ENCODE results near the gene RUSF1. TPM values are rescaled to one million over a fixed set of nuclear protein-coding genes. Genes with fewer than 3 reads are reported as not detected.
"Not testable (repeated sequence)": the region's sequence is repeated elsewhere in the genome, so short reads cannot be mapped to it uniquely, and the experiment has no call there.

The RUSF1 gene
- 34.5 TPM for total RNA-seq

DNA sequence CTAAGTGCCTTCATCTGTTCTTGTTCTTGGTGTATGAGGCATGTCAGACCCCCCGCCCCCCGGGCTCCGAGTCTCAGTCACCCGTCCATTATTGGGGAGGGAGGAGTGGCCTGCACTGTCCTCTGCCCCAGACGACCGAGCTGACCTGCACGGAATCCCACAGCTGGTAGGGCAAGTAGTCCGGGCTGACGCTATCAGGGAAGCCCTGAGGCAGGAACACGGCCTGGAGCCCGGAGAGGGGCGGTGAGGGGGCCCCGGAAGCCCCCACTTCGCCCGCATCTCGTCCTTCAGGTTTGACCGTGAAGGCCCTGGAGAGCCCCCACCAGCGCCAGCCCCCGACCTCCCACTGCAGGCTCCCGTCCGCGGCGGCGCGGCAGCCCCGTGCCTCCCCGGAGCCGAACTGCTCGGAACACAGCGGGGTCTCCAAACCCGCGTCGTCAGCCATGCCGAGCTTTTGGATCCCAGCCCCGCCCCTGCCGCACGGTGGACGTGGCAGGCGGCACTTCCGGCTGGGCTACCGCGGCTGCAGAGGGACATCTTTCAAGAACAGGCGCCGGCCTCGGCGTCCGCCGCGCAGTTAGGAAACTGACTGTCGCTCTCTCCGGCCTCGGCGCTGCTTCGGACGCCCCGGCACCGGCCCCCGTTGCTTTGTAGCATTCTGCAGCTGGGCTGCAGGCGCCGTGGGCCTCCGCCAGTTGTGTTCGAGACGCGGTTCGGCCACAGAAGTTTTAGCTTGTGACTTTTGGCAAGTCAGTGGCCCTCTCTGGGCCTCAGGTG lies at the start of gene RUSF1:
Gene RUSF1 (minus strand): TSS at position 463 of the 777 bp plus-strand sequence. CDS start 18 bp downstream, at position 445.
- DNase-seq, result peak; percentile 86

DNA sequence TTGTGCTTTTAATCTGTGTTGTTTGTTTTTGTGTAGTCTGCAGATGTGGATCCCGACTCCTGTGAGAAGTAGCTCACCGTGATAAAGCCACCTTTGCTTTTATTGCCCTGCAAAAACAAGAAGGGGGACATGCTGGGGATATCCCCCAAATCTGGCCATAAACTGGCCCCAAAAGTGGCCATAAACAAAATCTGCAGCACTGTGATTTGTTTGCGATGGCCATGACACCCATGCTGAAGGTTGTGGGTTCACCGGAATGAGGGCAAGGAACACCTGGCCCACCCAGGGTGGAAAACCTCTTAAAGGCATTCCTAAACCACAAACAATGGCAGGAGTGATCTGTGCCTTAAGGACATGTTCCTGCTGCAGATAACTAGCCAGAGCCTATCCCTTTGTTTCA lies 34.6 kb upstream of the RUSF1 start:
- DNase-seq, result no peak

DNA sequence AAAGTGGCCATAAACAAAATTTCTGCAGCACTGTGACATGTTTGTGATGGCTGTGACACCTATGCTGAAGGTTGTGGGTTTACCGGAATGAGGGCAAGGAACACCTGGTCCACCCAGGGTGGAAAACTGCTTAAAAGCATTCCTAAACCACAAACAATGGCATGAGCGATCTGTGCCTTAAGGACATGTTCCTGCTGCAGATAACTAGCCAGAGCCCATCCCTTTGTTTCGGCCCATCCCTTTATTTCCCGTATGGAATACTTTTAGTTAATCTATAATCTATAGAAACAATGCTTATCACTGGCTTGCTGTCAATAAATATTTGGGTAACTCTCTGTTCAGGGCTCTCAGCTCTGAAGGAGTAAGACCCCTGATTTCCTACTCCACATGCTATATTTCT lies 31.6 kb upstream of the RUSF1 start:
- DNase-seq, result not testable (repeated sequence)

DNA sequence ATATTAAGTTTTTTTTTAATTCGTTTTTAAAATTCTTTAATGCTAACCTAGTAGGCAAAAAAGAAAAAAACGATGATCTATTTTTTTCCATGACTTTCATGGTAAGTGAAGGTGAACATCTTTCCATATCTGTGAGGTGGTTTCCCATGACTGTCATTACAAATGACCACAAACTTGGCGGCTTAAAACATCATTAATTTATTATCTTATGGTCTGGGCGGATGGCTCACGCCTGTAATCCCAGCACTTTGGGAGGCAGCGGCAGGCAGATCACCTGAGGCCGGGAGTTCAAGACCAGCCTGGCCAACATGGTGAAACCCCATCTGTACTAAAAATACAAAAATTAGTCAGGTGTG lies 30.0 kb upstream of the RUSF1 start:
- not testable (repeated sequence) for DNase-seq

DNA sequence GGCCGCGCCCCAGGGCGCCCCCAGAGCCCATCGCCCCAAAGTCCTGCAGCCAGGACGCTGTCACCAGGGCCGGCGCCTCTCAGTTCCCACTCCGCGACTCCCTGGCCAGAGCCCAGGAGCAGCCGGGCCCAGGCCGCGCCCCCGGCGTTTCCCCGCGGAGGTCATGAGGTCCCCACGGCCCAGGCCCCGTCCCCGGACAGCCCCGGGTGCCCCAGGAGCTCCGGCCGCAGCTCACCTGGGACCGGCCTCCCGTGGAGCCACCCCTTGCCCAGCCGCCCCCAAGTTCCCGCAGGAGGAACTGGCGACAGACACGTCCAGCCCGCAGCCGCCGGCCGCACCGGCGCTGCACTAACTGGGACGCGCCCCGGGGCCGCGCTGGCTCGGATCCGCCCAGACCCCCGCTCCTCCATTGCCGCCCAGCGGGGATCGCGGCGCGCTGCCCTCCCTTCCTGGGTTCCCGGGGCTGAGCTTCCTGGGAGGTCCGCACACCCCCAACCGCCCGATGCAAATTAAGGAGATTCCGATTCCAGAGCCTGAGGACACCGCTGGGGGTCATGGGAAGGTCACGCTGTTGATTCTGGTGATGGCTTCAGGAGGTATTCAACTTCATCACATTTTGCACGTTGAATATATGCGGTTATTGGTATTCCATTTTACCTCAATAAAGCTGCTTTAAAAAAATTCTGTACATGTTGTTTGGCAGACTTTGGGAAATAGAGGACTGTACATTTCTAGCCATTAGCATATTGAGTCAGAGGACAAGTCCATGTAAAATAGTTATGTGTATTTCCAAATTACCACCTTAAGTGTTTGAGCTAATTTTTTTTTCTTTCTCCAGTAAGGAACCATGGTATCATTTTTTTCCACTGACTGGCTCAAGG lies 29.4 kb upstream of the RUSF1 start:
- no peak for DNase-seq

DNA sequence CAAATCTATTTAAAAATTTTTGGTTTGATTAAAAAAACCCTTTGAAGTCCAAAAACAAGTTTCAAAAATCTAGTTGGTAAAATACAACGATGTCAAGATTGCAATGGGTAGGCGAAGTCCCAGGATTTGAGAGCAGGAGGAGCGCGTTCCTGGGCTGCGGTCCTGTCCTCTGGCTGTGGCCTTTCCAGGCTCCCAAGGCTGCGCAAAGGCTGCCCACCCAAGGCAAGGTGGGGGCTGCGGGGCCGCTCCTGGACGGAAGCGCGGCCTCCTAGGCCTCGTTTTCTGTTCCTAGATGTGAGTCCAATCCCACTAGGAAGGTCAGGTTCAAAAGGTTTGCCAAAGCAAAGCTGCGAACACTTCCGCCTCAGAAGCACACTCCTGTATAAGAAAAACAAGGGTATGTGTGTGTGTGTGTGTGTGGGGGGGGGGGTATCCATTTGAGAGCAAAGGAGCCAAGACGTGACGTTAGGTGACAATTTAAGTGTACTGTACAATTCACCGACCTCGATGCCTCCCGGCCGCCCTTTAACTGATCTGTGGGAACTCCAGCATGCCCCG lies 28.7 kb upstream of the RUSF1 start:
- no peak for DNase-seq

DNA sequence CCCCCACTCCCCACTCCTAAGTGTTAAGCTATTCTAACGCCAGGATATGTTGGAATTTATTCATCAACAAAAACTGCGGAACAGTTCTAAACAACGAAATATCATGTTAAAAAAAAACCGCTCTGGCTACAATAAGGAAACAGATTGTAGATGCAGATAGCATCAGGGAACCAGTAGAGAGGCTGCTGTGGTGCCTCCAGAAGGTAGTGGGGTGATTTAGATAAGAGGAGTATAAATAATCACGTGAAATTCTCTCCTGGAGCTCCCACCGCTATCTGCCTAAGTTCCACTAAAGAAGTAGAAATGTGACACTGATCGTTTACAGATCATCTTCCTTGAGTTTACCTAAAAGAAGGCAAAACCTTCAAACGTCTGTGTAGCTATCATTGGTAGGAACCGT lies 27.5 kb upstream of the RUSF1 start:
- DNase-seq, result no peak

DNA sequence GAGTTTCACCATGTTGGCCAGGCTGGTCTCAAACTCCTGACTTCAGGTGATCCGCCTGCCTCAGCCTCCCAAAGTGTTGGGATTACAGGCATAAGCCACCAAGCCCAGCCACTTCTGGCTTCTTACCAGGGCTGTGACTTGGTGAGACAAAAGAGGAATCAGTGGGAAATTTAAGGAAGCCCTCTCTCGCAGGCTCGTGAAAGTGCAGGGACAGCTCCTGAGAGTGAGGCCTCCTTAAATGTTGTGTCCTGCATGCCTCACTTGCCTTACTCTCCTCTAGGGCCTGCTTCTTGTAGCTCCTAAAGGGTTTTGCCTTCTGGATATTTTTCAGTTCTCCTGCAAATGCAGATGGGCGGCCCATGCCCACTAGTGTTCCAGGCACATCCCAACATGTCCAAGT lies 24.7 kb upstream of the RUSF1 start:
- DNase-seq, result no peak

DNA sequence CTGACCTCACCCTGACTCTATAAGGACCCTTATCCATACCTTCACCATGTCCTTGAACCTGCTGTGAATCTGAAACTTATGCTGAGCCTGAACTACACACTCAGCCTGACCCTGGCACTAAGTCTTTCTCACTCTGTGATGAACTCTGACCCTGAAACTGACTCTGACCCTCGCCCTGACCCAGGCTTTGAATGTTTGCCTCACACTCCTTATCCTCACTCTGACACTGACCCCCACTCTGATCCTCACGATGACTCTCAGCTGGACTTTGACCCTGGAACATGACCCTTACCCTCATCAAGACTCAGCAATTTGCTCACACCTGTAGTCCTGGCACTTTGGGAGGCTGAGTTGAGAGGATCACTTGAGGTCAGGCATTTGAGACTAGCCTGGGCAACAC lies 23.9 kb upstream of the RUSF1 start:
- DNase-seq, result no peak

DNA sequence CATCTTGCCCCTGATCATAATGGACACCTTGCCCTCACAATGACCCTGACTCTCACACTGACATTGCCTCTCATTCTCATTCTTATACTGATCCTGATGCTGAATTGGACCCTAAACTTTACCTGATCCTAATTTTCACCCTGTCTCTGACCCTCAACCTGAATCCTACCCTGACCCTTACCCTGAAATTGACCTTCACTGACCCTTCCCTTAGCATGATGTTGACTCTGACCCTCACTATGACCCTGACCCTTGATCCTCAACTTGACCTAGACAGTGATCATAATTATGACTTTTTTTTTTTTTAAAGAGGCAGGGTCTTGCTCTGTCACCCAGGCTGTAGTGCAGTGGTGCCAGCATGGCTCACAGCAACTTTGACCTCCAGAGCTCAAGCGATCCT lies 22.9 kb upstream of the RUSF1 start:
- DNase-seq, result no peak

DNA sequence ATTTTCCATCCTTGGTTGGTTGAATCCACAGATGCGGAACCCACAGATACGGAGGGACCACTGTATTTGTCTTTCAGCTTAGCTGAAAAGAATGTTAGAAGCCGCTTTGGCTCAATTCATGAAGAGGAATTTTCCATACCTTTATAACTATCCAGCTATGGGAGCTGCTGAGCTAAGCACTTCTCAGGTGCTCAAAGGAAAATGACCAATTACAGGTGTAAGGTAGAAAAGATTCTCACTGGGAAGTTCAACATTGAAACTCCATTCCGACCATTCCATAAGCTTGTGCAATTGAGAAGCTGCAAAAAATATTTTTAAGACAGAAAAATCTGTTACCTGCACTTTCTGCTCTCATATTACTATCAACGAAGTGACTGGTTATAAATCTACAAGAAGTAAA lies 22.2 kb upstream of the RUSF1 start:
- no peak for DNase-seq

DNA sequence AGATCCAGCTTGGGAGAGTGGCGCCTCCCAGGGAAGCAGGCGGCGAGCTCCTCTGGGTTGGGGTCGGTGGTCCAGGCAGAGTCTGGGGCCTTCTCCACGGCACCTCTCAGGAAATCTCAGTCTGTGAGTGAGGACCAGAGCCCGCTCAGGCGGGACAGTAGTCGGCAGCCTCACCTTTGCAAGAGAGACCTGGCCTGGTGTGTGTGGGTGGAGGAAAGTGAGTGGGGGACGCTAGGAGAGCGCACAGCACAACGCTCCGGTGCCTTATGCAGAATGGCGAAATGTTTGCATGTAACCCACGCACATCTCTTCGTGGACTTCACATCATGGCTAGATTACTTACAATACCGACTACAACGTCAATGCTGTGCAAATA lies 21.7 kb upstream of the RUSF1 start:
- DNase-seq, result no peak

DNA sequence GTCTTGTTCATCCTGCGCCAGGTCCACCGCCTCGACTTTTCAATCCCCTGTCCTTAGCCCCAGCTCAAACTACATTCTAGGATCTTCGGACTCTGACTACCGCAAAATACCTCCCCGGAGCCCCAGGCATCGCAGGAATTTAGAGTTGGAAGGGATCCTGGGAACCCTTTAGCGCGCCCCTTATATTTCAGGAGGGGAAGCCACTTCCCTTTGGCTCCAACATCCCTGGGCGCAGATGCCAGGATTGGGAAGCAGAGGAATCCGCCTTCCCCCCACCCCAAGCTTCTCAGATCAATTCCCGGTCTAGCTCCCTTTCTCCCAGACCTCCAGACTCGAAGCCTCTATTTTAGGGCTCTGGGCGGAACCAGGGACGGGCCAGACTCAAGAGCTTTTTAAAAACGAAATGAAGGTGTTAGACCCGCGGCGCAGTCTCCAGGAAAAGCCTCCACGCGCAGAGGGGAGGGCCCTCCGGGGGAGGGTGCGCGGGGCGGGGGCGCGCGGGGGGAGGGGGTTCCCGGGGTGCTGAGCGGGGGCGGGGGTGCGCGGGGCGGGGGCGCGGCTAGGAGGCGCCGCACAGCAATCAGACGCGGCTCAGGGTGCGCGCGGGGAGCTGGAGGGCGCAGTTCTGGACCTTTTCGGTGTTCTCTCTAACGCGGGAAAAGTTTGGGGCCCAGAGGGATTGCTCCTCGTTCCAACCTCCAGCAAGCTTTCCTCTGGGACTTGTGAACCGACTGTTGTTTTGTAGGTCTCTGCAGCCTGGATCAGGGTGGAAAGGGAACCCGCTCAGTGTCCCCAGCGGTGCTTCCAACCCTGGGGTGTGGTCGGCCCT lies 21.1 kb upstream of the RUSF1 start:
- no peak for DNase-seq

DNA sequence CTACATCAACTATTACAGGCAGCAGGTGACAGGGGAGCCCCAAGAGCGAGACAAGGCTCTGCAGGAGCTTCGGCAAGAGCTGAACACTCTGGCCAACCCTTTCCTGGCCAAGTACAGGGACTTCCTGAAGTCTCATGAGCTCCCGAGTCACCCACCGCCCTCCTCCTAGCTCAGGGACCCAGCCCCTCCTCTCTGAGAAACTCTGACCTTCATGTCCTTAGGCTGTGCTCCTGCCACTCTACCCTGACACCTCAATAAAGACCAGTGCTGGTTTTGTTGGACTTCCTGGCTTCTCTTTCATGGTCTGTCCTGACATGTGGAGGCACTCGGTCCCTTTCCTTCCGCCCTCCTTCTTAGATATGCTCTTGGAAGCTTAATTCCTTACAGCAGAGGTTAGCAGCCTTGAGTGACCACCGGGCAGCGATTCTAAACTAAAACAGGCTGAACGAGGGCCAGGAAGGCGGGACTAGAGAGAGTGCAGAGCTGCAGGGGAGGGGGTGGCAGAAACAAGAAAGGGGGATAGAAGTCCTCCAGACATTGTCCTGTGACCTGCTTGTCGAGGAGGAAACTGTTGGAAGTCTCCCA lies 20.4 kb upstream of the RUSF1 start:
- no peak for DNase-seq

DNA sequence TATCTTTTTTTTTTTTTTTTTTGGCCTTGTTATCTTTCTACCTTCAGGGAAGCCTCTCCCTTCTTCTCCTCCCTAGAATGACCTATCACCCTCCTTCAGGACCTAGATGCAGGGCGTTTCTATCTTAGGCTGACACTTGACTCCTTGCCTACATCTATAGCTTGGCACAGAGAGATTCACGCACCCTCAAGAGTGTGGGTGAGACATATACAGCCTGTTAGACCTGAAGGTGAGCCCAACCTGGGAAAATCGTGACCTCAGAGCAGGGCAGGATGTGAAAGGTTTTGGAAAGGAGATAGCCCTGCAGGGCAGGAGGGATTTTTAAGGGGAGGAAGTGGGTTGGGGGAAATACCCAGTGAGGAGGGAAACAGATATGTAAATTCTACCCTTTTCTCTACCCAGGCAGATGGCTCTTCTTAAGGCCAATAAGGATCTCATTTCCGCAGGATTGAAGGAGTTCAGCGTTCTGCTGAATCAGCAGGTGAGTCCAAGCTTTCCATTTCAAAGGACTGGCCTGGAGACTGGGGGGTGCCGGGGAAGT lies 19.6 kb upstream of the RUSF1 start, which contains the start of gene AHSP:
Gene AHSP (plus strand): TSS at position 167 of the 541 bp plus-strand sequence. CDS start 240 bp downstream, at position 407.
- no peak for DNase-seq

DNA sequence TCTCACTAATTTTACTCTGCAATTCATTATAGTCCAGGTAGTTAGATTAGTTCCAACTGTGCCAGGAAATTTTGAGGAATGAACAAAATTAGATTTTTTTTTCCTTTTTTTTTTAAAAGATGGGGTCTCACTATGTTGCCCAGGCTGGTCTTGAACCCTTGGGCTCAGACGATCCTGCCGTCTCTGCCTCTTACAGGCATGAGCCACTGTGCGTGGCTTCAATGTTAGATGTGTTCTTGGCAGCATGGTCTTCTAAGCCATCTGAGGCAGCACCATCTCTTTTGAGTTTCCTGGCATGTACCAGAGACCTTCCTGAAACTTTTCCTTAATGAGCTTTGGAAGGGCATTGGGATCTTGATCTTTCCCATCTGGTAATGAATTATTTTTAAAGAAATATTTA lies 16.9 kb upstream of the RUSF1 start:
- no peak for DNase-seq

DNA sequence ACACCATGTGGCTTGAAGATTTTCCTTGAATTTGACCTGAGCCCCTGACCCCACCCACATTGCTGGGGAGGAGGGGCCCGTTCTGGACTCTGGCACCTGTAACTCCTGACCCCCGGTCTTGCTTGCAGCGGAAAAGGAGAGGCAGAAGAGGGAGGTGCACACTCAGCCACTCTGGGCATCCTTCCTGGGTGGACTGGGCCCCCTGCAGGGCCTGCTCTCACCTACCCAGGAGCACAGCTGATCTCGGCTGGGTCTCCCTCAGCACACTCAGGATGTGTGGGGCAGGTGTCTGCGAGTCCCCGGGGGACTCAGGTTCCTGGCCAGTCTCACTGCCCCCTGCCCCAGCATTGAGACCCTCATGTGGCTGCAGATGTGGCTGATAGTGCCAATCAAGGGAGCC lies 15.6 kb upstream of the RUSF1 start:
- not testable (repeated sequence) for DNase-seq

DNA sequence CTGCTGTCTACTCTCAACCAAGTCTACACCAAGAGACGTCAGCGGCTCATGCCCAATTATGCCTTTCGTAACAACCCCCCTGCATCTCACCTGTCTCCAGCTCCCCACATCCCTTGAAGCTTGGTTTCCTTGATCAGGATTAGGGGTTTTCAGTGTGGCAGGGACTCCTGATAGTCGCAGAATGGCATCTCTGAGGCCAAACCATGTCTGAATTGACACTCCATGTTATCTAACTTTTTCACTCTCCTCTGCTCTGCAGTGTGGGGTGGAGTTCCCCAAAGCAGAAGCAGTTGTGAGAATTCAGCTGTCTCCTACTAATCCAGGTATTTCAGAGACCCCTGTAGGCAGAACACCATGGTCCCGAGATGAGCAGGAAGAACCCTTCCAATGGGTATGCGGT lies 13.9 kb upstream of the RUSF1 start:
- DNase-seq, result no peak

DNA sequence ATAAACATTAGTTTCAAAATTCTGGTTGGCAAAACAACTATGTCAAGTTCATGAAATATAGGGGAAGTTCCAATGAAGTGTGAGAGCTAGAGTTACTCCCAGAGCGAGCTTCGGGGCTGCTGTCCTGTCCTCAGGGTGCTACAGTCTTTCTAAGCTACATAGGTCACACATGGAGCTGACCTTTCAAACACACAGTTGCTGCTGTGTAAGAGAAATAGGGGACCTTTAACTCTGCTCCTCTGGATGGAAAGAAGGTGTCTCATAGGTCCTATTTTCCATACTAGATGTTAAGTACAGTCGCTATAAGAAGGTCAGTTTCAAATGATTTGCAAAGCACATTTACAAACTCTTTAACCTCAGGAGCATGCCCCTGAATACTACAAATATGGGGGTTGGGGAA lies 13.2 kb upstream of the RUSF1 start:
- no peak for DNase-seq

DNA sequence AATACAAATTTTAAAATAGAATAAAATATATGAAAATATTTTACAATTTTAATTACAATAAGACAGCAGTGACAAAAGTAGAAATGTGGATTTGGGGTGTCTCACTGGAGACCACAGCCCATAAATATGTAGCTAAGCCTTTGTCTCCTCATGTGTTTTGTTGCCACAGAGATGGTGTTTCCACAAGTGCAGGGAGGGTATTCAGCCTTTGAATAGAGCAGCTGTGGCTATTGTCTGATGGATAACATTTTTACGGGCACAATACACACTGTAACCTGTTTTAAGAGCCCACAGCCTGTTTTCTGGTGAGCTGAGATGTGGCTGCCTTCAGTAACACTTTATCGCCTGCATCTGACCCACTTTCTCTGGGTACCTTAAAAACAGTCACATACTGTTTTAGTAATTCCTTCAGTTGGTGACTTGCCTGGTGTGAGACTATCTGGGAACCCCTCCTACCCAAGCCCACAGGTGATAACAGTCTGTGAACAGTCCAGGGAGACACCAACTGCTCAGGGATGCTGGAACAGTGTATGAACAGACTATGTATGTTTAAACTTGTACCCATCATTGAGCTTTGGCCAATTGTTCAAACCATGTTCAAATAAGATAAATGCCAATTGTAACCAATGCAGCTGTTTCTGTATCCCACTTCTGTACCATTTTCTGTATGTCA lies 11.7 kb upstream of the RUSF1 start:
- DNase-seq, result no peak

DNA sequence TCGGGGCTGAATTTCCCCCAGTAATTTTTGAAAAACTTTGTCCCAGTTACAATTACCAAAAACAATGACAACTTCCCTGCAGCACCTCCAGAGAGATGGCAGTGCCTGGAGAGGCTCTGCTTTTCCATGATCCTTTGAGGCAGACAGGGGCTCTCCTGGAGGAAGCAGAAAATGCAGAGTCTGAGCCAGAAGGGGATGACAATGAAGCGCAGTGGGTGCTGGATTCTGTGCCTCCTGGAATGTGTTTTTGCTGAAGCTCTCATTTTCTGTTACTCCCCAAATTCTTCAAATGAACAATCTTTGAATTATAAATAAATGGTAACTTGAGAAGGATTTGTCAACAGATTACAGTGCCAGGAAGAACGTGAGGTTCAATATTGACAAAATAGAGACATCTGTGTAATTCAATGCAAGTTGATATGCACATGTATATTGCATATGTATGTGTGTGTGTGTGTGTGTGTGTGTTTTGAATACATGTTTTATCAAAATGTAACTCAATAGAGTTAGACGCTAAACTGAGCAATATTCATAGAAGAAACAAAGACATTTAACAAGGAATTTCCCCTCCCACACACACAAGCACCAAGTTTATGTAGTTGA lies 9.7 kb upstream of the RUSF1 start:
- no peak for DNase-seq
